Body of pancreas (tissue), 4 donors: Measurements from ENCODE around the gene DCP1A.

Experiments used
- CTCF ChIP-seq, 7 experiments: fragments of 450-650 bp in 4 of 7; fragments of 200-600 bp in 3 of 7; sonication (generic) in 3 of 7; IDR thresholded peaks; one replicate each; pipeline ENCODE4 v1.5.1; 2016 to 2019; ENCODE audit warnings: antibody characterized with exemption in 7 of 7
- POLR2A ChIP-seq, 3 donors: fragments of 450-650 bp; IDR thresholded peaks; one replicate each; pipeline ENCODE4 v1.6.1; 2016; ENCODE audit warnings: antibody characterized with exemption in 3 of 3, mild to moderate bottlenecking in 2 of 3

- no peak for TF ChIP-seq CTCF (IDR thresholded peaks at IDR 0.05)
- no peak for TF ChIP-seq POLR2A (IDR thresholded peaks at IDR 0.05)
Observed at GRCh38 chr3:53267766-53268165, 79.6 kb downstream of the DCP1A start.
